Measurements from ENCODE around the gene RMC1.
"Not testable (repeated sequence)": the region's sequence is repeated elsewhere in the genome, so short reads cannot be mapped to it uniquely, and the experiment has no call there.

RMC1 gene

DNA sequence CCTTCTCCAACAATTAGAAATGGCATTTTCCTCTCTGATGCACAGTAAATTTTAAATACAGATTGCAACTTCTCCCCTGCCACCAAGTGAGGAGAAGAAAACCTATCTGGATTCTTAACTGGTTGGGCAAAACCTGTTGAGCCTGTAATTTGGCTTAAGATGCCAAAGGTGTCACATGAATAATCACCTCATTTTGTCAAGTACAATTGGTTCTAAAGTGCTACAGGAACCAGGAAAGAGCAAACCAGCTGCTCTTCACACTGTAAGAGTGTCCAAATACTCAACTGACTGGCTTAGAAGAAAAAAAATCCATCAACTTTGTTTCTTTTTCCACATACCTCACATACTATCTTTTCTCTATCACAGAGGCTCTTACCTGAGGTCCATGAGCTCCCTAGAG, 47.6 kb downstream of the RMC1 start:
- H3K9ac ChIP-seq (ENCODE audit: low read depth in 1 of 2, low read length in 2 of 2), result no peak overlapping the region
- no peak overlapping the region for H3K27ac ChIP-seq (ENCODE audit: low read depth in 2 of 2, low read length in 2 of 2)
- peaks cover 52 to 60% of the 10 kb centered on the region in 2 donors for H3K36me3 ChIP-seq (ENCODE audit: control insufficient read depth in 2 of 2, insufficient read depth in 2 of 2, low read length in 2 of 2)

DNA sequence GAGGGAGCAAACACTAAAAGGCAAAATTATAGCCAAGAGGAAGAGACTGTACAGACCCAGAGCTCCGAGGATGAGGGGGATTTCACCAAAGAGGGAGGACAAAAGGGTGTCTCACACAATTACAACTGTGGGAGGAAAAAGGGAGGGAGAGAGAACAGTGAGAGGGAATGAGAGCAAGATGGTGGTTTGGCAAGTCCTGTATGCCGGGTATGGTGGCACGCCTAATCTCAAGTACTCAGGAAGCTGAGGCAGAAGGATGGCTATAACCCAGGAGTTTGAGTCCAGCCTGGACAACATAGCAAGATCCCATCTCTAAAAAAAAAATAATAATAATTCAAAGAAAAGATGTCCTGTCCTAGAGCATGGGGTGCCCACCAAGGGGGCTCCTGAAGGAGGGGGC, 48.7 kb downstream of the RMC1 start:
- no peaks in the 10 kb centered on the region for H3K27me3 ChIP-seq (ENCODE audit: control insufficient read depth in 2 of 2, insufficient read depth in 2 of 2, low read length in 2 of 2)
- H3K36me3 ChIP-seq (ENCODE audit: control insufficient read depth in 2 of 2, insufficient read depth in 2 of 2, low read length in 2 of 2), result peaks cover 55 to 67% of the 10 kb centered on the region in 2 donors
- no peak overlapping the region for H3K4me3 ChIP-seq (ENCODE audit: low read length in 2 of 2)
- H3K27ac ChIP-seq (ENCODE audit: low read depth in 2 of 2, low read length in 2 of 2), result no peak overlapping the region
- no peaks in the 10 kb centered on the region for H3K4me1 ChIP-seq (ENCODE audit: control insufficient read depth in 2 of 2, insufficient read depth in 2 of 2, low read length in 2 of 2)
- no peak overlapping the region for H3K9ac ChIP-seq (ENCODE audit: low read depth in 1 of 2, low read length in 2 of 2)
- H3K9me3 ChIP-seq (ENCODE audit: control insufficient read depth in 2 of 2, low read length in 2 of 2), result no peaks in the 10 kb centered on the region

More for the DNA sequence above, 47.6 kb downstream of the RMC1 start:
- Histone ChIP-seq H3K4me3 (ENCODE audit: low read length in 2 of 2) (no peak overlapping the region), H3K27me3 (ENCODE audit: control insufficient read depth in 2 of 2, insufficient read depth in 2 of 2, low read length in 2 of 2) (no peaks in the 10 kb centered on the region), H3K9me3 (ENCODE audit: control insufficient read depth in 2 of 2, low read length in 2 of 2) (no peaks in the 10 kb centered on the region), H3K4me1 (ENCODE audit: control insufficient read depth in 2 of 2, insufficient read depth in 2 of 2, low read length in 2 of 2) (no peaks in the 10 kb centered on the region)

DNA sequence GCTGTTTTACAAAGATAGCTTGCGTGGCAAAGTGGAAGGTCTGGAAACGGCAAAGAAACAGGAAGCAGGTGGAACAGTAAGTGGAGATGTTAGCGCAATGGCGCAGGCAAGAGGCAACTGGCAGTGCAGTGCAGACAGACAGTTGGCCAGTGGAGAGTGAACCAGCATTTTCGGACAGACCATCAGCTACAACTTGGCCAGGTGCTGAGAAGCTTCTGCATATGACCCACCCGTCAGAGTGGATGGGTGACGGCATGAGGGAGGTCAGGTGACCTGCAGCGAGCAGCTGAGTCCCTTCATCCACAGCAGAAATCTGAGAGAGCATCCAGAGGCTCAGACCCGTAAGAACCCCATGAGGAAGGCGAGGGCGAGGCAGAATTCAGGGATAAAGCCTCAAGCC, 49.2 kb downstream of the RMC1 start:
- Histone ChIP-seq H3K27me3 (ENCODE audit: control insufficient read depth in 2 of 2, insufficient read depth in 2 of 2, low read length in 2 of 2) (no peaks in the 10 kb centered on the region), H3K4me3 (ENCODE audit: low read length in 2 of 2) (no peak overlapping the region), H3K9me3 (ENCODE audit: control insufficient read depth in 2 of 2, low read length in 2 of 2) (no peaks in the 10 kb centered on the region), H3K27ac (ENCODE audit: low read depth in 2 of 2, low read length in 2 of 2) (no peak overlapping the region), H3K4me1 (ENCODE audit: control insufficient read depth in 2 of 2, insufficient read depth in 2 of 2, low read length in 2 of 2) (no peaks in the 10 kb centered on the region), H3K36me3 (ENCODE audit: control insufficient read depth in 2 of 2, insufficient read depth in 2 of 2, low read length in 2 of 2) (peaks cover 54 to 66% of the 10 kb centered on the region in 2 donors), H3K9ac (ENCODE audit: low read depth in 1 of 2, low read length in 2 of 2) (no peak overlapping the region)

DNA sequence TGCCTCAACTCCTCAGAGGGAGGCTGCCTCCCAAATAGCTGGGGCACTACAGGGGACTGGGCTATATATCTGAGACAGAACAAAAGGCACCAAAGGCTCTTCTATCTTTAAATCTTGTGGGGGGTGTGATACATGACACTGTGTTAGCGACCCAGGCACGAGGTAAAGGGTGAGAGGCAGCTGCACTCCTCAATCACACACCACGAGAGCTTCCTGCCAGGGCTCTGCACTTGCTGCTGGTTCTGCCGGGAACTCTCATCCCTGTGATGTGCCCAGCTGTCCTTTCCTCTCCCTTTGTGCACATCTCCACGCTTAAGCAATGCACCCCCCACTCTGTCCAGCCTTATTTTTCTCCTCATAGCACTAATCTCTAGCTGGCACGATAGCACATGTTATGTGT, 50.6 kb downstream of the RMC1 start:
- no peaks in the 10 kb centered on the region for H3K4me1 ChIP-seq (ENCODE audit: control insufficient read depth in 2 of 2, insufficient read depth in 2 of 2, low read length in 2 of 2)
- H3K9ac ChIP-seq (ENCODE audit: low read depth in 1 of 2, low read length in 2 of 2), result no peak overlapping the region
- no peaks in the 10 kb centered on the region for H3K9me3 ChIP-seq (ENCODE audit: control insufficient read depth in 2 of 2, low read length in 2 of 2)
- H3K27me3 ChIP-seq (ENCODE audit: control insufficient read depth in 2 of 2, insufficient read depth in 2 of 2, low read length in 2 of 2), result no peaks in the 10 kb centered on the region
- H3K36me3 ChIP-seq (ENCODE audit: control insufficient read depth in 2 of 2, insufficient read depth in 2 of 2, low read length in 2 of 2), result peaks cover 51 to 65% of the 10 kb centered on the region in 2 donors
- H3K4me3 ChIP-seq (ENCODE audit: low read length in 2 of 2), result no peak overlapping the region
- H3K27ac ChIP-seq (ENCODE audit: low read depth in 2 of 2, low read length in 2 of 2), result no peak overlapping the region

DNA sequence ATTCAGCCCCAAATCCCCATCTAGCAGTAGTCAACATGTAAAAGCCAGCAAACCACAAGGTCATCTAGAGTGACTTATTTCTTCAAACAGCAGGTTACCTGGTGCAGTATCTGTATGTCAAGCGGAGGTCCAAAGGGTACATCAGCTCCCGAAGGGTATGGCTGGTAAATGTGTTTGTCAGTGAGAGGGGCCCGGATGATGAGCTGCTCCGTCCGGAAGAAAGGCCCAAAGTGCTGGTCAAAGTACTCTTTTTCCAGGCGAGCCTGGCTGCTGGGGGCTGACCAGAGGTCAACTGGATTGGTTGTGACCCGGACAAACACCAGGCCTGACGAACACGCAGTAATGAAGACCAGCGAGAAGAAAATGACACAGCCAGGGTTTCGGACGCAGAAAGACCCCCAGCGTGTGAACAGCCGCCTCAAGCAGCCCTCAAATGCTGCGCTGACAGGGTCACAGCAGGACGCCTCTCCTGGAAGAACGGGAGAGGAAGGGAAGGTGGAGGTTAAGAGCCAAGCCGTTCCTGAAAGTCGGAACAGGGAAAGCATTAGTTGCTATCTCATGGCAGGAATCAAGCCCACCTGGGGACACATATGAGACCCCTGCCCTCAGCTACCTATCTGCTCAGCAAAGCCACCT, 53.0 kb downstream of the RMC1 start:
- Histone ChIP-seq H3K4me3 (ENCODE audit: low read length in 2 of 2) (no peak overlapping the region), H3K9ac (ENCODE audit: low read depth in 1 of 2, low read length in 2 of 2) (no peak overlapping the region), H3K27me3 (ENCODE audit: control insufficient read depth in 2 of 2, insufficient read depth in 2 of 2, low read length in 2 of 2) (no peaks in the 10 kb centered on the region), H3K4me1 (ENCODE audit: control insufficient read depth in 2 of 2, insufficient read depth in 2 of 2, low read length in 2 of 2) (no peaks in the 10 kb centered on the region), H3K9me3 (ENCODE audit: control insufficient read depth in 2 of 2, low read length in 2 of 2) (no peaks in the 10 kb centered on the region), H3K27ac (ENCODE audit: low read depth in 2 of 2, low read length in 2 of 2) (no peak overlapping the region), H3K36me3 (ENCODE audit: control insufficient read depth in 2 of 2, insufficient read depth in 2 of 2, low read length in 2 of 2) (peaks cover 59 to 74% of the 10 kb centered on the region in 2 donors)

DNA sequence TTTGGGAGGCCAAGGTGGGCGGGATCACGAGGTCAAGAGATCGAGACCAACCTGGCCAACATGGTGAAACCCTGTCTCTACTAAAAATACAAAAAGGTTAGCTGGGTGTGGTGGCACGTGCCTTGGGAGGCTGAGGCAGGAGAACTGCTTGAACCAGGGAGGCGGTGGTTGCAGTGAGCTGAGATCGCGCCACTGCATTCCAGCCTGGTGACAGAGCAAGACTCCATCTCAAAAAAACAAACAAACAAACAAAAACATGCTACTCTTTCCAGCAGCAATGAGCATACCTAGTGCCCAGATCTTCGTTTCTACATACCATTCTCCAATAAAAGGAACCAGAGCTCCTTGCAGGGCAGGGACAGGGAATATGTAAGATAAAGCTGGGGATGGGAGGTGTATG, 54.2 kb downstream of the RMC1 start:
- not testable (repeated sequence) for H3K9me3 ChIP-seq (ENCODE audit: control insufficient read depth in 2 of 2, low read length in 2 of 2); H3K27ac ChIP-seq (ENCODE audit: low read depth in 2 of 2, low read length in 2 of 2); H3K9ac ChIP-seq (ENCODE audit: low read depth in 1 of 2, low read length in 2 of 2); H3K27me3 ChIP-seq (ENCODE audit: control insufficient read depth in 2 of 2, insufficient read depth in 2 of 2, low read length in 2 of 2); H3K4me3 ChIP-seq (ENCODE audit: low read length in 2 of 2); H3K4me1 ChIP-seq (ENCODE audit: control insufficient read depth in 2 of 2, insufficient read depth in 2 of 2, low read length in 2 of 2)
- H3K36me3 ChIP-seq (ENCODE audit: control insufficient read depth in 2 of 2, insufficient read depth in 2 of 2, low read length in 2 of 2), result peaks cover 53 to 68% of the 10 kb centered on the region in 2 donors

DNA sequence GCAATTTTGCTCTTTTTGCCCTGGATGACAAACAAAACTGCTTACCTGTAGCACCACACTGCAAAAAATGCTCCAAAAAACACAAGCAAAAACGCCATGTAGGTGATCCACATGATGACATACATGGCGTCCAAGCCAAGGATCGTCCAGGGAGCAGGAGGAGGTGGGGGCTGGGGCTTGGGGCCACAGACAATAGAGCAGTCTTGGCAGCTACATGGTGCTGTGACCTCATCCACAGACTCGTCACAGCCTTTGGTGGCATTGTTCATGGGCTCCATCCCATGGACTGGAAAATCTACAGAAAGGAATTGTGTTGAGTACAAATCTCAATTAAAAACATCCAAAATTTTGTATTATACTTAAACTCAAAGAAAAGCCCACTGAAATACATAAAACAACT, 56.9 kb downstream of the RMC1 start:
- H3K27ac ChIP-seq (ENCODE audit: low read depth in 2 of 2, low read length in 2 of 2), result no peak overlapping the region
- H3K9me3 ChIP-seq (ENCODE audit: control insufficient read depth in 2 of 2, low read length in 2 of 2), result no peaks in the 10 kb centered on the region
- no peak overlapping the region for H3K9ac ChIP-seq (ENCODE audit: low read depth in 1 of 2, low read length in 2 of 2)
- peaks cover 29 to 51% of the 10 kb centered on the region in 2 donors for H3K36me3 ChIP-seq (ENCODE audit: control insufficient read depth in 2 of 2, insufficient read depth in 2 of 2, low read length in 2 of 2)
- no peaks in the 10 kb centered on the region for H3K4me1 ChIP-seq (ENCODE audit: control insufficient read depth in 2 of 2, insufficient read depth in 2 of 2, low read length in 2 of 2)
- H3K4me3 ChIP-seq (ENCODE audit: low read length in 2 of 2), result no peak overlapping the region
- no peaks in the 10 kb centered on the region for H3K27me3 ChIP-seq (ENCODE audit: control insufficient read depth in 2 of 2, insufficient read depth in 2 of 2, low read length in 2 of 2)

DNA sequence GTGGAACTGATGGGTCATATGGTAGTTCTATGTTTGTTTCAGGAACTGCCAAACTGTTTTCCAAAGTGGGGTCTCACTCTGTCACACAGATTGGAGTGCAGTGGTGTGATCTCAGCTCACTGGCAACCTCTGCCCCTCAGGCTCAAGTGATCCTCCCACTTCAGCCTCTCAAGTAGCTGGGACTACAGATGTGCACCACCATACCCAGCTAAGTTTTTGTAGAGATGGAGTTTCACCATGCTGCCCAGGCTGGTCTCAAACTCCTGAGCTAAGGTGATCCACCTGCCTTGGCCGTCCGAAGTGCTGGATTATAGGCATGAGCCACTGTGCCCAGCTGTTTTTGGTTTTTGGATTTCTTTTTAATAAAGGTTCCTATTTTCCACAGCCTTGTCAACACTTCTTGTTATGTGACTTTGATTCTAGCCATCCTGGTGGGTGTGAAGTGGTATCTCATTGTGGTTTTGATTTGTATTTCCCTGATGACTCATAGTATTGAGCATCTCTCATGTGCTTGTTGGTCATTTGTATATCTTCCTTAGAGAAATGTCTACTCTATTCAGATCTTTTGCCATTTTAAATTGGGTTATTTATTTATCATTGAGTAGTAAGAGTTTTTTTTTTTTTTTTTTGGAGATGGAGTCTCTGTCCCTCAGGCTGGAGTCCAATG, 60.2 kb downstream of the RMC1 start:
- no peaks in the 10 kb centered on the region for H3K4me1 ChIP-seq (ENCODE audit: control insufficient read depth in 2 of 2, insufficient read depth in 2 of 2, low read length in 2 of 2)
- H3K36me3 ChIP-seq (ENCODE audit: control insufficient read depth in 2 of 2, insufficient read depth in 2 of 2, low read length in 2 of 2), result peaks cover 30 to 45% of the 10 kb centered on the region in 2 donors
- H3K4me3 ChIP-seq (ENCODE audit: low read length in 2 of 2), result no peak overlapping the region
- no peak overlapping the region for H3K9ac ChIP-seq (ENCODE audit: low read depth in 1 of 2, low read length in 2 of 2)
- H3K9me3 ChIP-seq (ENCODE audit: control insufficient read depth in 2 of 2, low read length in 2 of 2), result no peaks in the 10 kb centered on the region
- no peaks in the 10 kb centered on the region for H3K27me3 ChIP-seq (ENCODE audit: control insufficient read depth in 2 of 2, insufficient read depth in 2 of 2, low read length in 2 of 2)
- H3K27ac ChIP-seq (ENCODE audit: low read depth in 2 of 2, low read length in 2 of 2), result no peak overlapping the region

DNA sequence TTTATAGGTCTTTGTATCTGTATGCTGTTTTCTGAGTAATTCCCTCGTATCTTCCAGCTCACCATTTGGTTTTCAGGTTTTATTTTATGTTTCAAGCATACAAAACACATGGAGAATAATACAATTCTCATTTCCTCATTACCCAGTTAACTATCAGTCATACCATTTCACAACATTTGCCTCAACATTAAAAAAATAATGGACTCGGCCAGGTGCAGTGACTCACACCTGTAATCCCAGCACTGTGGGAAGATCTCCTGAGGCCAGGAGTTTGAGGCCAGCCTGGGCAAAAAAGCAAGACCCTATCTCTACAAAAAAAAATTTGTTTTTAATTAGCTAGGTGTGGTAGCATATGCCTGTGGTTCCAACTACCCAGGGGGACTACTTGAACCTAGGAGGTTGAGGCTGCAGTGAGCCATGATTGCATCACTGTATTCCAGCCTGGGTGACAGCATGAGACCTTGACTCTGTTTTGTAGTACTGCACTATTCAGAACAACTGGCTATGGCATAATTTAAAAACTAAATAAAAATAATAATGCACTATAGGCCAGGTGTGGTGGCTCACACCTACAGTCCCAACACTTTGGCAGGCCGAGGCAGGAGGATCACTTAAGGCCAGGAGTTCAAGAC, 62.7 kb downstream of the RMC1 start:
- H3K9ac ChIP-seq (ENCODE audit: low read depth in 1 of 2, low read length in 2 of 2), result no peak overlapping the region
- H3K27ac ChIP-seq (ENCODE audit: low read depth in 2 of 2, low read length in 2 of 2), result no peak overlapping the region
- no peak overlapping the region for H3K4me3 ChIP-seq (ENCODE audit: low read length in 2 of 2)
- H3K27me3 ChIP-seq (ENCODE audit: control insufficient read depth in 2 of 2, insufficient read depth in 2 of 2, low read length in 2 of 2), result no peaks in the 10 kb centered on the region
- no peaks in the 10 kb centered on the region for H3K4me1 ChIP-seq (ENCODE audit: control insufficient read depth in 2 of 2, insufficient read depth in 2 of 2, low read length in 2 of 2)
- H3K9me3 ChIP-seq (ENCODE audit: control insufficient read depth in 2 of 2, low read length in 2 of 2), result no peaks in the 10 kb centered on the region
- peaks cover 26 to 35% of the 10 kb centered on the region in 2 donors for H3K36me3 ChIP-seq (ENCODE audit: control insufficient read depth in 2 of 2, insufficient read depth in 2 of 2, low read length in 2 of 2)

DNA sequence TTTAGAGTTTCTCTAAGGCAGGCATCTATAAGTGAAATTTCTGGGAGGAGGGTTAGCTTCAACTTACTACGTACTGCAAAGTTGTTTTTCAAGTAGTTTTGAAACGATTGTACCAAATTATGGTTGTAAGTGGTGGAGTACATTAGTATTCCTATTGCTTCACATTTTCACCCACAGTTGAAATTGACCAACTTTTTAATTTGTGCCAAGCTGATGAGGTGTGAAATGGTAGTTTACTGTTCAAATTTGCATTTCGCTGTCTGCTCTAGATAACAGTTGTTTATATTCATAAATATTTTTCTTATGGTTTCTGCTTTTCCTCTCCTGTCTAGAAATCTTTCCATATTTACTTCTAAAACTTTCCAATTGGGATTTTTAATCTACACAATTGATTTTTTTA, 64.4 kb downstream of the RMC1 start:
- Histone ChIP-seq H3K4me3 (ENCODE audit: low read length in 2 of 2) (no peak overlapping the region), H3K27me3 (ENCODE audit: control insufficient read depth in 2 of 2, insufficient read depth in 2 of 2, low read length in 2 of 2) (no peaks in the 10 kb centered on the region), H3K36me3 (ENCODE audit: control insufficient read depth in 2 of 2, insufficient read depth in 2 of 2, low read length in 2 of 2) (peaks cover 27 to 30% of the 10 kb centered on the region in 2 donors), H3K9me3 (ENCODE audit: control insufficient read depth in 2 of 2, low read length in 2 of 2) (no peaks in the 10 kb centered on the region), H3K9ac (ENCODE audit: low read depth in 1 of 2, low read length in 2 of 2) (no peak overlapping the region), H3K27ac (ENCODE audit: low read depth in 2 of 2, low read length in 2 of 2) (no peak overlapping the region), H3K4me1 (ENCODE audit: control insufficient read depth in 2 of 2, insufficient read depth in 2 of 2, low read length in 2 of 2) (no peaks in the 10 kb centered on the region)

Measured in mucosa of rectum (tissue), 2 donors.